Stomach smooth muscle (tissue), 2 donors: ENCODE results near the gene RFPL1.
A peak's percentile ranks its signal among the peaks of the same experiment; 100 is the strongest.
"Not testable (repeated sequence)": the region's sequence is repeated elsewhere in the genome, so short reads cannot be mapped to it uniquely, and the experiment has no call there.

Source experiments
- H3K27ac ChIP-seq: one replicate; pipeline ENCODE4 v1.7.0; 2013; ENCODE audit warnings: mild to moderate bottlenecking, low read length, inconsistent platforms
- H3K27me3 ChIP-seq, 2 donors: one replicate each; pipeline ENCODE4 v1.7.0; 2013; ENCODE audit warnings: low read length in 2 of 2; ENCODE audit not compliant: insufficient read depth in 2 of 2, control insufficient read depth in 1 of 2
- H3K36me3 ChIP-seq, 2 donors: one replicate each; pipeline ENCODE4 v1.7.0; 2013; ENCODE audit warnings: low read length in 2 of 2; ENCODE audit not compliant: control insufficient read depth in 2 of 2, insufficient read depth in 2 of 2
- H3K4me1 ChIP-seq: one replicate; pipeline ENCODE4 v1.7.0; 2013; ENCODE audit warnings: low read length; ENCODE audit not compliant: control insufficient read depth, insufficient read depth
- H3K4me3 ChIP-seq, 2 donors: one replicate each; pipeline ENCODE4 v1.7.0; 2013; ENCODE audit warnings: low read length in 2 of 2
- H3K9ac ChIP-seq, 2 donors: one replicate each; pipeline ENCODE4 v1.7.0; 2013; ENCODE audit warnings: low read length in 2 of 2, mild to moderate bottlenecking in 1 of 2
- H3K9me3 ChIP-seq, 2 donors: one replicate each; pipeline ENCODE4 v1.7.0; 2013; ENCODE audit warnings: low read length in 2 of 2; ENCODE audit not compliant: control insufficient read depth in 2 of 2
- donor health status: healthy.
- donor health status: Pancreatic carcinoma.

RFPL1 gene

DNA sequence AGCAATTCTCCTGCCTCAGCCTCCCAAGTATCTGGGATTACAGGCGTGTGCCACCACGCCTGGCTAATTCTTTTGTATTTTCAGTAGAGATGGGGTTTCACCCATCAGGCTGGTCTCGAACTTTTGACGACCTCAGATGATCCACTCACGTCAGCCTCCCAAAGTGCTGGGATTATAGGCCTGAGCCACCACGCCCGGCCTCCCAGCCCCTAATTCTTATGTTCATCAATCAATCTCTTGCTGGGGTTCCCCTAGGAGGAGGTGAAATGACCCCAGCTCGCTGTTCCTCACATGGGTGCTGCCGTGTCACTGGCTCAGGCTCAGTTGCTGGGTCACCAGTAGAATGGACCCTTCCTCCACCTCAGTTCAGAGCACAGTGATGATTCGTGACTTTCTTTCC is at the start of gene RFPL1:
TSS of gene RFPL1 (plus strand) at position 301 of the 400 bp plus-strand sequence.
- H3K36me3 ChIP-seq, H3K27ac ChIP-seq, H3K9ac ChIP-seq, H3K4me1 ChIP-seq, H3K9me3 ChIP-seq, H3K27me3 ChIP-seq, H3K4me3 ChIP-seq: not testable (repeated sequence)

DNA sequence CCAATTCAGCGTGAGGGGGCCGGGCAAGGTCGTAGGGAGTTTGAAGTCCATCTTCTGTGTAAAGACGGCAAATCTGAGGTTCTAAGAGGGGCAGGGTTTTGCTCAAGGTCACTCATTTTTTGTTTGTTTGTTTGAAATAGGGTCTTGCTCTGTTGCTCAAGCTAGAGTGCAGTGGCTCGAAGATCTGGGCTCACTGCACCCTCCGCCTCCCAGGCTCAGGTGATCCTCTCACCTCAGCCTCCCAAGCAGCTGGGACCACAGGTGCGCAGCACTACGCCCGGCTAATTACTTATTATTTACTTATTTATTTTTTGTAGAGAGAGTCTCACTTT is 49.7 kb upstream of the RFPL1 start:
- peaks cover 22% of the 10 kb centered on the region for H3K4me1 ChIP-seq
- H3K4me3 ChIP-seq = peak overlapping the region; percentile 63 to 82
- H3K27me3 ChIP-seq = no peaks in the 10 kb centered on the region
- peaks cover 0 to 6% of the 10 kb centered on the region in 2 donors for H3K36me3 ChIP-seq
- peak overlapping the region; percentile 77 for H3K27ac ChIP-seq
- peak overlapping the region; percentile 25 to 86 for H3K9ac ChIP-seq
- H3K9me3 ChIP-seq = no peaks in the 10 kb centered on the region

DNA sequence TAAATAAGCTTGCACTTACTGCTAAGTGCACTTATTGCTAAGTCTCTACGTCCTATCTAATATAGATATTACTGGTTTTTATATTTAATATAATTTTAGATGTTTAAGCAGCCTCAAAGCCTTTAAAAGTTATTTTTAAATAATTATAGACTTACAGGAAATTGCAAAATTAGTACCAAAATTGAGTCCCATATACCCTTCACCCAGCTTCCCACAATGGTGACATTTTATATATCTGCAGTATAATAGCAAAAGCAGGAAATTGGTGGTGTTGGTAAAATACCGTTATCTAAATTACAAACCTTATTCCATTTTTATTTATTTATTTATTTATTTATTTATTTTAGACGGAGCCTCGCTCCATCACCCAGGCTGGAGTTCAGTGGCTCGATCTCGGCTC is 48.1 kb upstream of the RFPL1 start:
- peaks cover 22% of the 10 kb centered on the region for H3K4me1 ChIP-seq
- no peaks in the 10 kb centered on the region for H3K27me3 ChIP-seq
- no peak overlapping the region for H3K4me3 ChIP-seq
- H3K9me3 ChIP-seq = no peaks in the 10 kb centered on the region
- H3K9ac ChIP-seq = no peak overlapping the region
- H3K36me3 ChIP-seq = peaks cover 0 to 2% of the 10 kb centered on the region in 2 donors
- no peak overlapping the region for H3K27ac ChIP-seq

DNA sequence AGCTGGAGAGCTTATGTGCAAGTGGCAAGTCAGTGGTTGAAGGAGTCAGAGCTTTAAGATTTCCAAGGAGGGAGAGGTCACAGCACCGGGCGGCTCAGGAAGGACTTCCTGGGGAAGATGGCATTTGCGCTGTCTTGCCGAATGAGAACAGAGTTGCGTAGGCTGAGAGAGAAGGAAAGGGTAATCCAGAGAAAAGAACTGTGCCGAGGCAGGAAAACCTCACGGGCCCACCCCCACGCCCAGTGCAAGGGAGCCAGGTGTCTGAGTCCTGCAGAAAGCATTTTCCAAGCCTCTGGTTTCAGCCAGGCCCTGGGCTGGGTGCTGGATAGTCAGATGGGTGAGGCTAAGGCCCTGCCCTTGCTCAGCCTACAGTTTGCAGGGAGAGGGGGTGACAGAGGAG is 46.8 kb upstream of the RFPL1 start:
- H3K9me3 ChIP-seq = no peaks in the 10 kb centered on the region
- H3K27me3 ChIP-seq = no peaks in the 10 kb centered on the region
- H3K4me1 ChIP-seq = peaks cover 20% of the 10 kb centered on the region
- no peaks in the 10 kb centered on the region for H3K36me3 ChIP-seq
- H3K27ac ChIP-seq = no peak overlapping the region
- H3K4me3 ChIP-seq = no peak overlapping the region
- H3K9ac ChIP-seq = no peak overlapping the region

DNA sequence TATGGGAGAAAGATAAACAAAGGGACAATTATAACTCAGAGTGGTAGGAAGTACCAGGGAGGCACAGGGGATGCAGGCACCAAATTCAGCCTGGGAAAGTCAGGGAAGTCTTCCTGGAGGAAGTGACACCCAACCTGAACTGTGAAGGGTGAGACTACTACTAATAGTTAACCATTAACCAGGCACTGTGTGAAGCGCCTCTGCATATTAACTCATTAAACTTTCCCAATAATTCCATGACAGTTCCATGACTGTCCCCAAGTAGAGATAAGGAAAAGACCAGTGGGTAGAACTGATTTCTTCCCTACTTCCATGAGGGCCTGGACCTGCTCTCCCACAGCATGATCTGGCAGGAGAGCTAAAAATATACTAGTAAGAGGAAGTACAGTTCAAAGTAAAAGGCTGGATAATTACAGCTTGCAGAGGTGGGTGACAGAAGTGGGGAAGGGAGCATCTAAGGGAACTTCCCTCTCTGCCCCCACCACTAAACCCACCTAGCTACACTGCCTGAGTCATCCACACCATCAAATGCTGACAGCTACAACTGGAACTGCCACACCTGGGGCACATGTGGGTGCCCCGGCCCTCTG is 45.3 kb upstream of the RFPL1 start:
- H3K4me3 ChIP-seq = no peak overlapping the region
- peaks cover 8% of the 10 kb centered on the region for H3K4me1 ChIP-seq
- H3K9ac ChIP-seq = no peak overlapping the region
- no peak overlapping the region for H3K27ac ChIP-seq
- no peaks in the 10 kb centered on the region for H3K27me3 ChIP-seq
- no peaks in the 10 kb centered on the region for H3K9me3 ChIP-seq
- no peaks in the 10 kb centered on the region for H3K36me3 ChIP-seq

DNA sequence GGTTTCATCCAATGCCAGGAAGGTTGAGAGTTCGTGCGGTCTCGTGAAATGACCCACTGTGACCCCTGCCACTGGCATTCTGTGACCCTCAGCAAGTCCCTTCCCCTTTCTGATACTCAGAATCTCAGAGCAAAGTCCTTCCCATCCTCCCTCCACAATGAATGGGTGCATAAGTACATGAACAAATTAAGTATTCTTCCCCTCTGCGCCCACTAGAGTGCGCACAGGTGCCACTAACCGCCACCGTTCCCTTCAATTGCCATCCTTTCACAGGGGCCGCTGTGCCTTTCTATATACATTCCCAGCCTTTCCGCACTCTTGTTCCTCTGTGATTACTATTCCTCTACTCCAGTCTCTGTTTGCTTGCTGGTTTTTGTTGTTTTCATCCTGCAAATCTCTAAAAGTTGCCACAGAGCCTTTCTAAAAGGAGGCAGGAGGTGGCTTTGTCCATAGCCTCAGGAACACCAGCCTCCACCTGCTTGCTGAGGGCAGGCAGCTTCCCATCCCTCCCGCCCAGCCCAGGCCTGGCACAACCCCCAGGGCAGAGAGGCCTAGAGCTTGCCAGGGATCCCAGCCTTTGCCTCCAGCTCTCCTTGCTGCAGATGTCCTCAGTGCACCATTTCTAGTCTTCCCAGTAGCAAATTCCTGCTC is 43.3 kb upstream of the RFPL1 start:
- no peak overlapping the region for H3K27ac ChIP-seq
- no peaks in the 10 kb centered on the region for H3K9me3 ChIP-seq
- no peaks in the 10 kb centered on the region for H3K4me1 ChIP-seq
- H3K4me3 ChIP-seq = no peak overlapping the region
- H3K9ac ChIP-seq = no peak overlapping the region
- no peaks in the 10 kb centered on the region for H3K27me3 ChIP-seq
- H3K36me3 ChIP-seq = no peaks in the 10 kb centered on the region

DNA sequence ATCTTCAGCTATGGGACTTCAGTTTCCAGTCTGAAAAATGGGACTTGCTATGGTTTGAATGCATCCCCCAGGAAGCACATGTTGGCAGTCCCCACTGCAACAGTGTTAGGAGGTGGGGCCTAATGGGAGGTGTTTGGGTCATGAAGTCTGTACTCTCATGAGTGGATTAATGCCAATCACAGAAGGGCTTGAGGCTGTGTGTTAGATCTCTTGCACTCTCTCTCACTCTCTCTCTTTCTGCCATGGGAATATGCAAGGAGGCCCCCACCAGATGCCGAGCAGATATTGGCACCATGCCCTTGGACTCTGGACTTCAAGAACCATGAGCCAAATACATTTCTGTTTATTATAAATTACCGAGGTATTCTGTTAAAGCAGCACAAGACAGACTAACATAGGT is 42.3 kb upstream of the RFPL1 start:
- H3K9ac ChIP-seq = no peak overlapping the region
- H3K36me3 ChIP-seq = no peaks in the 10 kb centered on the region
- H3K27me3 ChIP-seq = no peaks in the 10 kb centered on the region
- H3K4me3 ChIP-seq = no peak overlapping the region
- H3K9me3 ChIP-seq = no peaks in the 10 kb centered on the region
- H3K4me1 ChIP-seq = no peaks in the 10 kb centered on the region
- H3K27ac ChIP-seq = no peak overlapping the region

DNA sequence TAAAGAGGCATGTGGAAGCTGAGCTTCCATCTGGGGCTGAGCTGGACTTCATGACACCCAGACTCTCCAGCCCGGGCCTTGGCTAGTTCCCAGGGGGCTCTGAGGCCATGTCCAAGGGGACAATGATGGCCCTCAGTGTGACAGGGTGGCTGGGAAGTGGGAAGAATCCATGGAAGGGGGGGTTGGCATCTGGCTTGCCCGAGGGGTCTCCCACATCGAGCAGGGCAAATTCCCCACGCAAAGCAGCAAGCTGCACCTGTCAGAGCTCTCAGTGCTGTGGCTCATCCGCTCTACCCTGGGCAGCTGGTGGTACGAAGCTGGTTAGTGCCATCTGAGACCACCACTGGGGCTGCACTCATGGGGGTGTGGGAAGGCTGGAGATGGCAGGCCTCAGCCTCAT is 40.6 kb upstream of the RFPL1 start:
- Histone ChIP-seq H3K4me1 (no peaks in the 10 kb centered on the region), H3K4me3 (no peak overlapping the region), H3K9ac (no peak overlapping the region), H3K27ac (no peak overlapping the region), H3K9me3 (no peaks in the 10 kb centered on the region), H3K36me3 (no peaks in the 10 kb centered on the region), H3K27me3 (peaks cover 0 to 2% of the 10 kb centered on the region in 2 donors)

DNA sequence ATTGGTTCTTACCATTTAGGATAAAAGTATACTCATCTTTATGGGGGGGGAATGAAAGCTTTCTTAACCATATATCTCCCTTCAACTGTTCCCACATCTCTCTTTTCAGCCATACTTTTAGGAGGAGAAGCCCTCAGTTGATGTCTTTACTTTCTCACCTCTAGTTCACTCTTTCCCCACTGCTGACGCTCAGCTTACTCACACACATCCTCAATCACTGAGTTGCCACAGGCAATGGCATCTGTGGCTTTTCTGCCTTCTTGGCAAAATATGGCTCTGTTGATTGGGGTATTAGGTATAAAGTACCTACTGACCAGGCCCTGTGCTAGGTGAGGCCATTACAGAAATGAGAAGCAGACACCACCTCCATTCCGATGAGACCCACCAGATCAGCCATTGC is 37.8 kb upstream of the RFPL1 start:
- peaks cover 0 to 2% of the 10 kb centered on the region in 2 donors for H3K27me3 ChIP-seq
- no peak overlapping the region for H3K9ac ChIP-seq
- no peaks in the 10 kb centered on the region for H3K36me3 ChIP-seq
- H3K27ac ChIP-seq = no peak overlapping the region
- no peak overlapping the region for H3K4me3 ChIP-seq
- no peaks in the 10 kb centered on the region for H3K4me1 ChIP-seq
- H3K9me3 ChIP-seq = no peaks in the 10 kb centered on the region

DNA sequence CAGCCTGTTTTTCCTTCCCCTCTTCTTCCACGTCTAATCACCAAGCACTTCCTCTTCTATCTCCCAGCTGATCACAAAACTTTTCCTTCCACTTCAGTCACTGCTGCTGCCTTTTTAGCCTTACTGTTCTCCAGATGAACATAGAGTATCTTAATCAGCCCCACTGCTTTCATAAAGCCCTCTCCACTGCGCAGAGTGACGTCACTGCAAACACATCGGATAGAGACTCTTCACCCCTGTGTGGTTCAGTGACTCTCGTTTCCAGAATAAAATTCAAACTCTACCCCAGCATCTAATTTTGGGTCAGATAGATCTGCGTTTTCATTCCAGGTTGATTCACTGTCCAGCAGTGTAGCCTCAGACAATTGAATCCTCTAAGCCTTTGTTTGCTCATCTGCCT is 36.8 kb upstream of the RFPL1 start:
- not testable (repeated sequence) for H3K36me3 ChIP-seq, H3K9me3 ChIP-seq, H3K27me3 ChIP-seq, H3K4me3 ChIP-seq, H3K9ac ChIP-seq, H3K4me1 ChIP-seq, H3K27ac ChIP-seq

DNA sequence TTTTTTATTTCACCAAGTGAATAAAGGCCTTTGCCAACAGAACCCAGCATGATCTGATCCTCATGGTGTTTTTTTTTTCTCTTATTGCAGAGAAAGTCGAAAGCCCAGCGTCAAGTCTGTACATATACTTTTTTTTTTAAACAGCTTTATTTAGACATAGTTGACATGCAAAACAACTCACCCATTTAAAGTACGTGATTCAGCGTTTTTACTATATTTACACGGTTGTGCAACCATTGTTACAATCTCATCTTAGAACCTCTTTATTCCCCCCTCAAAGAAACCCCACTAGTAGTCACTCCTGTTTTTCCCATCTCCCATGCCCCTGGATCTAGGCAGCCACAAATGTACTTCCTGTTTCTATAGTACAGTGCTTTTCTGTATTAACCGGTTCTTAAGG is 29.4 kb upstream of the RFPL1 start:
- Histone ChIP-seq H3K9me3 (no peaks in the 10 kb centered on the region), H3K36me3 (no peaks in the 10 kb centered on the region), H3K4me3 (no peak overlapping the region), H3K4me1 (no peaks in the 10 kb centered on the region), H3K9ac (no peak overlapping the region), H3K27ac (no peak overlapping the region), H3K27me3 (no peaks in the 10 kb centered on the region)
